HG03378 (cell line): ENCODE measurements around the gene TRAF3.
"Not testable (repeated sequence)": the region's sequence is repeated elsewhere in the genome, so short reads cannot be mapped to it uniquely, and the experiment has no call there.

ENCODE experiments used
- ATAC-seq: cut with Tn5 transposase; IDR thresholded peaks from one replicate; pipeline ENCODE4 v1.9.1; 2021; ENCODE audit warnings: mild to moderate bottlenecking, moderate library complexity; ENCODE audit not compliant: unreplicated experiment

Gene TRAF3

GRCh38 chr14:102827716-102828115, 50.5 kb downstream of the TRAF3 start:
- no peak for ATAC-seq

- no peak for ATAC-seq
Measured at GRCh38 chr14:102828151-102828550, 50.9 kb downstream of the TRAF3 start.

GRCh38 chr14:102829016-102829548, 51.8 kb downstream of the TRAF3 start:
- ATAC-seq, result no peak

- no peak for ATAC-seq
Measured at GRCh38 chr14:102830474-102831045, 53.3 kb downstream of the TRAF3 start.

GRCh38 chr14:102831163-102831804, 54.0 kb downstream of the TRAF3 start:
- ATAC-seq, result no peak

- ATAC-seq, result no peak
Measured at GRCh38 chr14:102833341-102833740, 56.1 kb downstream of the TRAF3 start.

- ATAC-seq, result no peak
Measured at GRCh38 chr14:102833991-102834390, 56.7 kb downstream of the TRAF3 start.

GRCh38 chr14:102835959-102836358, 58.7 kb downstream of the TRAF3 start:
- ATAC-seq, result no peak

GRCh38 chr14:102837120-102837519, 59.9 kb downstream of the TRAF3 start:
- ATAC-seq, result not testable (repeated sequence)

GRCh38 chr14:102838501-102838900, 61.3 kb downstream of the TRAF3 start:
- ATAC-seq, result no peak

- ATAC-seq, result no peak
Measured at GRCh38 chr14:102840115-102840514, 62.9 kb downstream of the TRAF3 start.

GRCh38 chr14:102840771-102841528, 63.7 kb downstream of the TRAF3 start:
- ATAC-seq, result no peak

- no peak for ATAC-seq
Measured at GRCh38 chr14:102848830-102849525, 71.7 kb downstream of the TRAF3 start.

GRCh38 chr14:102849526-102850379, 72.5 kb downstream of the TRAF3 start:
- ATAC-seq, result no peak

- ATAC-seq, result no peak
Measured at GRCh38 chr14:102853648-102854047, 76.4 kb downstream of the TRAF3 start.

- ATAC-seq, result no peak
Measured at GRCh38 chr14:102854091-102854703, 76.9 kb downstream of the TRAF3 start.

GRCh38 chr14:102856179-102856578, 78.9 kb downstream of the TRAF3 start:
- no peak for ATAC-seq

- no peak for ATAC-seq
Measured at GRCh38 chr14:102857444-102857843, 80.2 kb downstream of the TRAF3 start.

GRCh38 chr14:102859911-102860310, 82.7 kb downstream of the TRAF3 start:
- ATAC-seq, result no peak
